ENCODE results near the gene SEPHS1. TPM values are rescaled to one million over a fixed set of nuclear protein-coding genes. Genes with fewer than 3 reads are reported as not detected.

Gene SEPHS1
- total and polyA plus RNA-seq, 2 donors (not counting 1 experiment from before 2014, with no cell fraction given) = 14.7 to 29.1 TPM

DNA sequence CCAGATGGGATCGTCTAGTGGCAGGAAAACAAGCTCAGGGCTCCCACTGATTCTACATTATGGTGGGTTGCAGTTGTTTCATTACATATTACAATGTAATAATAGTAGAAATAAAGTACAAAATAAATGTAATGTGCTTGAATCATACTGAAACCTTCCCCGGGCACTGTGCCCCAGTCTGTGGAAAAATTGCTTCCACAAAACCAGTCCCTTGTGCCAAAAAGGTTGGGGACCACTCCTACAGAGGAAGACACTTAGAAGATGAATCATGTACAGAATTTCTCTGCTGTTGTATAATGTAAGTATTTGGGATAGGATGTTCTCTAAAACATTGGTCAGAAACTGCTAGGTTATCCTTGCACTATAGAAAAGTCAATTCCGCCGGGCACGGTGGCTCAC is 36.9 kb downstream of the SEPHS1 start:
- no peak overlapping the region for H3K4me2 ChIP-seq (replicated peaks; ENCODE audit: low read depth, low read length, poor library complexity, severe bottlenecking)
- H3K27ac ChIP-seq (ENCODE audit: low read length in 2 of 2) = no peak overlapping the region
- TF ChIP-seq, protein P1, sequence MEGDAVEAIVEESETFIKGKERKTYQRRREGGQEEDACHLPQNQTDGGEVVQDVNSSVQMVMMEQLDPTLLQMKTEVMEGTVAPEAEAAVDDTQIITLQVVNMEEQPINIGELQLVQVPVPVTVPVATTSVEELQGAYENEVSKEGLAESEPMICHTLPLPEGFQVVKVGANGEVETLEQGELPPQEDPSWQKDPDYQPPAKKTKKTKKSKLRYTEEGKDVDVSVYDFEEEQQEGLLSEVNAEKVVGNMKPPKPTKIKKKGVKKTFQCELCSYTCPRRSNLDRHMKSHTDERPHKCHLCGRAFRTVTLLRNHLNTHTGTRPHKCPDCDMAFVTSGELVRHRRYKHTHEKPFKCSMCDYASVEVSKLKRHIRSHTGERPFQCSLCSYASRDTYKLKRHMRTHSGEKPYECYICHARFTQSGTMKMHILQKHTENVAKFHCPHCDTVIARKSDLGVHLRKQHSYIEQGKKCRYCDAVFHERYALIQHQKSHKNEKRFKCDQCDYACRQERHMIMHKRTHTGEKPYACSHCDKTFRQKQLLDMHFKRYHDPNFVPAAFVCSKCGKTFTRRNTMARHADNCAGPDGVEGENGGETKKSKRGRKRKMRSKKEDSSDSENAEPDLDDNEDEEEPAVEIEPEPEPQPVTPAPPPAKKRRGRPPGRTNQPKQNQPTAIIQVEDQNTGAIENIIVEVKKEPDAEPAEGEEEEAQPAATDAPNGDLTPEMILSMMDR (IDR thresholded peaks at IDR 0.05) = no peak
- no peak for TF ChIP-seq EZH2 (IDR thresholded peaks at IDR 0.05; ENCODE audit: borderline replicate concordance, insufficient read depth, low read depth, low read length, poor library complexity, severe bottlenecking)
- Mint-ChIP-seq H3K27ac (no peak overlapping the region), H3K4me1 (no peaks in the 10 kb centered on the region), H3K9me3 (ENCODE audit: insufficient read depth) (no peaks in the 10 kb centered on the region), H3K27me3 (no peaks in the 10 kb centered on the region), H3K4me3 (no peak overlapping the region)
- ChIA-PET CTCF (no interaction called here), POLR2A (no interaction called here)
- no peak overlapping the region for H2AFZ ChIP-seq (ENCODE audit: insufficient read depth, low read depth, low read length, poor library complexity, severe bottlenecking)
- no peak for ATAC-seq (ENCODE audit: low read depth)
- H3K36me3 ChIP-seq (replicated peaks in 1 of 2; ENCODE audit: control extremely low read depth in 1 of 2, control insufficient read depth in 1 of 2, extremely low read depth in 1 of 2, insufficient read depth in 2 of 2, low read length in 1 of 2) = no peaks in the 10 kb centered on the region
- no peak overlapping the region for H3K9ac ChIP-seq (ENCODE audit: low read length)
- no peak overlapping the region for H3K4me3 ChIP-seq (ENCODE audit: control extremely low read depth in 1 of 5, extremely low read depth in 1 of 5, insufficient read depth in 1 of 5, low read depth in 2 of 5, low read length in 4 of 5)
- H3K79me2 ChIP-seq (ENCODE audit: control insufficient read depth, insufficient read depth, low read length) = no peaks in the 10 kb centered on the region
- H4K20me1 ChIP-seq (ENCODE audit: control insufficient read depth, insufficient read depth, low read length, poor library complexity, severe bottlenecking) = no peaks in the 10 kb centered on the region
- no peak for DNase-seq
- H3K9me3 ChIP-seq (ENCODE audit: control extremely low read depth in 1 of 3, control insufficient read depth in 2 of 3, insufficient read depth in 1 of 3, low read length in 2 of 3) = no peaks in the 10 kb centered on the region
- intact Hi-C loops (cut with micrococcal nuclease) = no loop called here
- no peaks in the 10 kb centered on the region for H3K27me3 ChIP-seq (replicated peaks in 1 of 4; ENCODE audit: control extremely low read depth in 1 of 4, control insufficient read depth in 3 of 4, insufficient read depth in 4 of 4, low read length in 3 of 4)
- WGBS (ENCODE audit: insufficient coverage) = no CpG with 5 or more reads among the region's 5 CpGs
- no peaks in the 10 kb centered on the region for H3K4me1 ChIP-seq (ENCODE audit: control insufficient read depth in 2 of 2, insufficient read depth in 2 of 2, low read length in 2 of 2)

DNA sequence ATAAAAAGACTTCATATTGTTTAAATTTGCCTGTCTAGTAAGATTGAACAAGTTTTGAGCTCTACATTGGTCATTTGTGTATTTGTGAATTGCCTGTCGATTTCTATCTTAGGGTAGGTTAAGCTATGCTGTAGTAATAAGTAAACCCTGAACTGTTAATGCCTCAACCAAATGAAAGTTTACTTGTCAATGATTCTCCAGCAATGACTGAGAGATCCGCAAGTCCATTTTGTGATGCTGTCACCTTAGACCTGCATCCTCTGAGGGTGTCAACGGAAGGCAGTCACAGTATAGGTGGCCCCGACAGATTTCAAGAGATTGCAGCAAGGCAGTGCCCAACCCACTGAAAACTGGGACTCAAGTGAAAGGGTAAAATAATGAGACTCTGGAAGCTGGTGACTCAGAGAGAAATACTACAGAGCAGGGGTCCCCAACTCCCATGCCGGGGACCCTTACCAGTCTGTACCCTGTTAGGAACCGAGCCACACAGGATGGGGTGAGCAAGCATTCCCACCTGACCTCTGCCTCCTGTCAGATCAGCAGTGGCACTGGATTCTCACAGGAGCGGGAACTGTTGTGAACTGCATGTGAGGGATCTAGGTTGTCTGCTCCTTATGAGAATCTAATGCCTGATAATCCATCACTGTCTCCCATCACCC is 37.4 kb downstream of the SEPHS1 start:
- Histone ChIP-seq H3K9me3 (ENCODE audit: control extremely low read depth in 1 of 3, control insufficient read depth in 2 of 3, insufficient read depth in 1 of 3, low read length in 2 of 3) (no peaks in the 10 kb centered on the region), H3K27me3 (replicated peaks in 1 of 4; ENCODE audit: control extremely low read depth in 1 of 4, control insufficient read depth in 3 of 4, insufficient read depth in 4 of 4, low read length in 3 of 4) (no peaks in the 10 kb centered on the region), H3K9ac (ENCODE audit: low read length) (no peak overlapping the region), H3K4me1 (ENCODE audit: control insufficient read depth in 2 of 2, insufficient read depth in 2 of 2, low read length in 2 of 2) (no peaks in the 10 kb centered on the region), H3K79me2 (ENCODE audit: control insufficient read depth, insufficient read depth, low read length) (no peaks in the 10 kb centered on the region), H3K4me3 (ENCODE audit: control extremely low read depth in 1 of 5, extremely low read depth in 1 of 5, insufficient read depth in 1 of 5, low read depth in 2 of 5, low read length in 4 of 5) (no peak overlapping the region), H2AFZ (ENCODE audit: insufficient read depth, low read depth, low read length, poor library complexity, severe bottlenecking) (no peak overlapping the region), H3K4me2 (replicated peaks; ENCODE audit: low read depth, low read length, poor library complexity, severe bottlenecking) (no peak overlapping the region), H4K20me1 (ENCODE audit: control insufficient read depth, insufficient read depth, low read length, poor library complexity, severe bottlenecking) (no peaks in the 10 kb centered on the region), H3K27ac (ENCODE audit: low read length in 2 of 2) (no peak overlapping the region), H3K36me3 (replicated peaks in 1 of 2; ENCODE audit: control extremely low read depth in 1 of 2, control insufficient read depth in 1 of 2, extremely low read depth in 1 of 2, insufficient read depth in 2 of 2, low read length in 1 of 2) (no peaks in the 10 kb centered on the region)
- no peak for ATAC-seq (ENCODE audit: low read depth)
- no peak overlapping the region for H3K27ac Mint-ChIP-seq
- H3K4me1 Mint-ChIP-seq = no peaks in the 10 kb centered on the region
- TF ChIP-seq, protein P1 (IDR thresholded peaks at IDR 0.05) = no peak
- no peak for TF ChIP-seq EZH2 (IDR thresholded peaks at IDR 0.05; ENCODE audit: borderline replicate concordance, insufficient read depth, low read depth, low read length, poor library complexity, severe bottlenecking)
- no peak overlapping the region for H3K4me3 Mint-ChIP-seq
- intact Hi-C loops (cut with micrococcal nuclease) = no loop called here
- no peaks in the 10 kb centered on the region for H3K9me3 Mint-ChIP-seq (ENCODE audit: insufficient read depth)
- POLR2A ChIA-PET = no interaction called here
- CTCF ChIA-PET = no interaction called here
- no peak for DNase-seq
- no peaks in the 10 kb centered on the region for H3K27me3 Mint-ChIP-seq
- WGBS (ENCODE audit: insufficient coverage) = 95% methylated on average over 5 of the region's 7 CpGs
